B cell (primary cell): Measurements from ENCODE around the gene MYL11.

Experiments used
- EZH2 ChIP-seq: IDR thresholded peaks from 2 replicates; pipeline ENCODE4 v1.6.1; 2012; ENCODE audit warnings: borderline replicate concordance, low read depth, mild to moderate bottlenecking, moderate library complexity, low read length; ENCODE audit not compliant: insufficient read depth, poor library complexity, severe bottlenecking
- TF ChIP-seq, protein P1 (sequence below): fragments of 200-600 bp; IDR thresholded peaks from one replicate; pipeline ENCODE4 v1.8.0; 2022; ENCODE audit warnings: antibody characterized with exemption, mild to moderate bottlenecking

DNA sequence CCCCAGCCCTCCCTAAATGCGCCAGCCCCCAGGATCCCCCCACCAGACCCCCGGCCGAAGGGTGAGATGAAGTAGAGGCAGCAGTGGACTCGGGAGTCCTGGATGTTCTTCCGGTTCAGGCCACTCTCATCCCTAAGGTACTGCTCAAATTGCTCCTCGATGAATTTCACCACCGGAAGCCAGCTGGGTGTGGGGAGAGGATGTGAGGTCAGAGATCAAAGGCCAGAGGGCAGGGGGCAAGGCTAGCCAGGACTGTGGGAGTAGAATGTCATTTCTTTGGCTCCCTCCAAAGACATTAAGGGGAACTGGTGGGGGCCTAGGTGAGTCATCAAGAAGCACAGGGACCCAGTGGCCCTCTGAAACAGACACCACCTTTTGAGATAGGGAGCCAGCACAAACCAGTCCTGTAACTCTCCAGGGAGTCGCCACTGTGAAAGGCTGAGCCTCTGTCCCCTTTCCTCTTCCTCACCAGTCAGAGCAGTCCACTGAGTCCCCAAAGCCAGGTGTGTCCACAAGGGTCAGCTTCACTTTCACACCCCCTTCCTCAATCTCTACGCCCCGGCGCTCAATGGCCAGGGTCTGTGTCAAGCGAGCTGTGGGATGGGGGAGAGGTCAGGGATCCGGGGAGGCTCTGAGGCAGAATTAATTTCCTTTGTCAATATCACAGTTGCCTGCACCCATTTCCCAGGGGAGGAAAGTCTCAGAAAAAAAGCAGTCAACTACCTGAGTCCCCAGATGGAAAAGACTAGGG, 6.9 kb downstream of the MYL11 start:
- TF ChIP-seq, protein P1, sequence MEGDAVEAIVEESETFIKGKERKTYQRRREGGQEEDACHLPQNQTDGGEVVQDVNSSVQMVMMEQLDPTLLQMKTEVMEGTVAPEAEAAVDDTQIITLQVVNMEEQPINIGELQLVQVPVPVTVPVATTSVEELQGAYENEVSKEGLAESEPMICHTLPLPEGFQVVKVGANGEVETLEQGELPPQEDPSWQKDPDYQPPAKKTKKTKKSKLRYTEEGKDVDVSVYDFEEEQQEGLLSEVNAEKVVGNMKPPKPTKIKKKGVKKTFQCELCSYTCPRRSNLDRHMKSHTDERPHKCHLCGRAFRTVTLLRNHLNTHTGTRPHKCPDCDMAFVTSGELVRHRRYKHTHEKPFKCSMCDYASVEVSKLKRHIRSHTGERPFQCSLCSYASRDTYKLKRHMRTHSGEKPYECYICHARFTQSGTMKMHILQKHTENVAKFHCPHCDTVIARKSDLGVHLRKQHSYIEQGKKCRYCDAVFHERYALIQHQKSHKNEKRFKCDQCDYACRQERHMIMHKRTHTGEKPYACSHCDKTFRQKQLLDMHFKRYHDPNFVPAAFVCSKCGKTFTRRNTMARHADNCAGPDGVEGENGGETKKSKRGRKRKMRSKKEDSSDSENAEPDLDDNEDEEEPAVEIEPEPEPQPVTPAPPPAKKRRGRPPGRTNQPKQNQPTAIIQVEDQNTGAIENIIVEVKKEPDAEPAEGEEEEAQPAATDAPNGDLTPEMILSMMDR, result no peak
- TF ChIP-seq EZH2, result no peak
